ENCODE data around the gene CLK4. TPM values are rescaled to one million over a fixed set of nuclear protein-coding genes. Genes with fewer than 3 reads are reported as not detected.

CLK4 gene
- total and polyA plus RNA-seq, 4 donors: 11.6 to 39.5 (median 31.6) TPM

GRCh38 chr5:178560911-178561310 lies 65.9 kb downstream of the CLK4 start:
- H3K27me3 ChIP-seq (ENCODE audit: control insufficient read depth in 1 of 2, insufficient read depth in 2 of 2, low read length in 1 of 2): no peaks in the 10 kb centered on the region
- intact Hi-C loops (cut with DNase I): no loop called here
- H3K4me1 ChIP-seq (ENCODE audit: control insufficient read depth in 1 of 2, insufficient read depth in 2 of 2, low read length in 2 of 2): no peaks in the 10 kb centered on the region
- 94 to 95% methylated on average over 7 of the region's 7 CpGs for WGBS, 2 donors
- peaks cover 2% of the 10 kb centered on the region for H3K9me3 ChIP-seq (ENCODE audit: control insufficient read depth, low read length)
- DNase-seq: no peak
- H3K27ac ChIP-seq (ENCODE audit: low read depth in 1 of 2, low read length in 2 of 2): no peak overlapping the region
- no peak overlapping the region for H3K4me3 ChIP-seq (ENCODE audit: low read length in 2 of 2)
- no peaks in the 10 kb centered on the region for H3K36me3 ChIP-seq (ENCODE audit: control insufficient read depth in 1 of 2, insufficient read depth in 2 of 2, low read length in 1 of 2)
- ATAC-seq (ENCODE audit: low FRiP score): no peak

- Histone ChIP-seq H3K36me3 (ENCODE audit: control insufficient read depth in 1 of 2, insufficient read depth in 2 of 2, low read length in 1 of 2) (no peaks in the 10 kb centered on the region), H3K27ac (ENCODE audit: low read depth in 1 of 2, low read length in 2 of 2) (no peak overlapping the region), H3K9me3 (ENCODE audit: control insufficient read depth, low read length) (no peaks in the 10 kb centered on the region), H3K4me3 (ENCODE audit: low read length in 2 of 2) (no peak overlapping the region), H3K27me3 (ENCODE audit: control insufficient read depth in 1 of 2, insufficient read depth in 2 of 2, low read length in 1 of 2) (no peaks in the 10 kb centered on the region), H3K4me1 (ENCODE audit: control insufficient read depth in 1 of 2, insufficient read depth in 2 of 2, low read length in 2 of 2) (no peaks in the 10 kb centered on the region)
- intact Hi-C loops (cut with DNase I): loop anchor here in 1 of 2 donors (10.0 kb wide), 1 partner anchor 283 kb away; no protein-coding TSS in a partner anchor
- 93 to 94% methylated on average over 11 of the region's 11 CpGs for WGBS, 2 donors
- ATAC-seq (ENCODE audit: low FRiP score): no peak
- DNase-seq: no peak
These were observed 69.4 kb downstream of the CLK4 start for GRCh38 chr5:178557416-178557815.

- 84 to 88% methylated on average over 14 of the region's 14 CpGs for WGBS, 2 donors
- Histone ChIP-seq H3K27ac (ENCODE audit: low read depth in 1 of 2, low read length in 2 of 2) (no peak overlapping the region), H3K36me3 (ENCODE audit: control insufficient read depth in 1 of 2, insufficient read depth in 2 of 2, low read length in 1 of 2) (no peaks in the 10 kb centered on the region), H3K27me3 (ENCODE audit: control insufficient read depth in 1 of 2, insufficient read depth in 2 of 2, low read length in 1 of 2) (no peaks in the 10 kb centered on the region), H3K4me1 (ENCODE audit: control insufficient read depth in 1 of 2, insufficient read depth in 2 of 2, low read length in 2 of 2) (no peaks in the 10 kb centered on the region), H3K4me3 (ENCODE audit: low read length in 2 of 2) (no peak overlapping the region), H3K9me3 (ENCODE audit: control insufficient read depth, low read length) (no peaks in the 10 kb centered on the region)
- intact Hi-C loops (cut with DNase I): loop anchor here in 1 of 2 donors (10.0 kb wide), 1 partner anchor 281 kb away; no protein-coding TSS in a partner anchor
- DNase-seq (peak; percentile 23 to 60), ATAC-seq (ENCODE audit: low FRiP score) (no peak)
These were observed 71.1 kb downstream of the CLK4 start for GRCh38 chr5:178555771-178556211.

GRCh38 chr5:178555005-178555404 lies 71.8 kb downstream of the CLK4 start:
- no peaks in the 10 kb centered on the region for H3K9me3 ChIP-seq (ENCODE audit: control insufficient read depth, low read length)
- no peak for ATAC-seq (ENCODE audit: low FRiP score)
- peak in 1 of 2 donors; percentile 6 for DNase-seq
- no peaks in the 10 kb centered on the region for H3K36me3 ChIP-seq (ENCODE audit: control insufficient read depth in 1 of 2, insufficient read depth in 2 of 2, low read length in 1 of 2)
- intact Hi-C loops (cut with DNase I): loop anchor here in 1 of 2 donors (10.0 kb wide), 1 partner anchor 280 kb away; no protein-coding TSS in a partner anchor
- H3K27me3 ChIP-seq (ENCODE audit: control insufficient read depth in 1 of 2, insufficient read depth in 2 of 2, low read length in 1 of 2): no peaks in the 10 kb centered on the region
- 89 to 94% methylated on average over 7 of the region's 7 CpGs for WGBS, 2 donors
- H3K4me3 ChIP-seq (ENCODE audit: low read length in 2 of 2): no peak overlapping the region
- no peaks in the 10 kb centered on the region for H3K4me1 ChIP-seq (ENCODE audit: control insufficient read depth in 1 of 2, insufficient read depth in 2 of 2, low read length in 2 of 2)
- H3K27ac ChIP-seq (ENCODE audit: low read depth in 1 of 2, low read length in 2 of 2): no peak overlapping the region

GRCh38 chr5:178554311-178554710 lies 72.5 kb downstream of the CLK4 start:
- Histone ChIP-seq H3K27ac (ENCODE audit: low read depth in 1 of 2, low read length in 2 of 2) (no peak overlapping the region), H3K27me3 (ENCODE audit: control insufficient read depth in 1 of 2, insufficient read depth in 2 of 2, low read length in 1 of 2) (no peaks in the 10 kb centered on the region), H3K9me3 (ENCODE audit: control insufficient read depth, low read length) (no peaks in the 10 kb centered on the region), H3K4me1 (ENCODE audit: control insufficient read depth in 1 of 2, insufficient read depth in 2 of 2, low read length in 2 of 2) (no peaks in the 10 kb centered on the region), H3K4me3 (ENCODE audit: low read length in 2 of 2) (no peak overlapping the region), H3K36me3 (ENCODE audit: control insufficient read depth in 1 of 2, insufficient read depth in 2 of 2, low read length in 1 of 2) (no peaks in the 10 kb centered on the region)
- no peak for DNase-seq
- no peak for ATAC-seq (ENCODE audit: low FRiP score)
- WGBS, 2 donors: 90 to 93% methylated on average over 11 of the region's 11 CpGs
- intact Hi-C loops (cut with DNase I): loop anchor here (5.0 to 10.0 kb wide), 2 partner anchors 92 to 280 kb away; no protein-coding TSS in a partner anchor

- Histone ChIP-seq H3K36me3 (ENCODE audit: control insufficient read depth in 1 of 2, insufficient read depth in 2 of 2, low read length in 1 of 2) (no peaks in the 10 kb centered on the region), H3K4me1 (ENCODE audit: control insufficient read depth in 1 of 2, insufficient read depth in 2 of 2, low read length in 2 of 2) (no peaks in the 10 kb centered on the region), H3K9me3 (ENCODE audit: control insufficient read depth, low read length) (no peaks in the 10 kb centered on the region), H3K27me3 (ENCODE audit: control insufficient read depth in 1 of 2, insufficient read depth in 2 of 2, low read length in 1 of 2) (no peaks in the 10 kb centered on the region), H3K27ac (ENCODE audit: low read depth in 1 of 2, low read length in 2 of 2) (no peak overlapping the region), H3K4me3 (ENCODE audit: low read length in 2 of 2) (no peak overlapping the region)
- ATAC-seq (ENCODE audit: low FRiP score) (no peak), DNase-seq (peak in 1 of 2 donors; percentile 52)
- 78 to 82% methylated on average over 13 of the region's 13 CpGs for WGBS, 2 donors
- intact Hi-C loops (cut with DNase I): loop anchor here (5.0 to 10.0 kb wide), 2 partner anchors 91 to 279 kb away; no protein-coding TSS in a partner anchor
These were observed 73.3 kb downstream of the CLK4 start for GRCh38 chr5:178553517-178553916.

Other genes with a start within 250 kb of the CLK4 start
- gene COL23A1, start 36.7 kb downstream of the CLK4 start, total RNA-seq: 1 to 10 TPM in 1 of 2 donors, under 1 TPM in 1; 0.36 to 1.5 TPM
- gene COL23A1, start 36.7 kb downstream of the CLK4 start, polyA plus RNA-seq: 1 to 10 TPM in 1 of 2 donors, not detected in 1; 1.1 TPM
- 10 to 100 TPM in 1 of 2 donors, 1 to 10 TPM in 1; 9.5 to 16.2 TPM for gene ZNF354A, start 103.6 kb upstream of the CLK4 start, total RNA-seq
- gene ZNF354A, start 103.6 kb upstream of the CLK4 start, polyA plus RNA-seq: 10 to 100 TPM in 1 of 2 donors, 1 to 10 TPM in 1; 9.0 to 11.1 TPM
- 10 to 100 TPM; 14.4 to 22.9 TPM for gene ZNF354B, start 232.9 kb upstream of the CLK4 start, total RNA-seq
- 10 to 100 TPM in 1 of 2 donors, 1 to 10 TPM in 1; 2.3 to 16.6 TPM for gene ZNF354B, start 232.9 kb upstream of the CLK4 start, polyA plus RNA-seq